Astrocyte of the cerebellum (primary cell): ENCODE measurements around the gene PTPRM.

Experiments used
- DNase-seq: peaks from one replicate; pipeline ENCODE4 v3.0.0-alpha.2; 2011; ENCODE audit warnings: low read depth
- H3K4me3 ChIP-seq: 2 replicates; pipeline ENCODE4 v1.5.1; 2011; ENCODE audit warnings: mild to moderate bottlenecking, low read depth, low read length, moderate library complexity
- in situ Hi-C: cut with HindIII; loops from 2 replicates; pipeline ENCODE4 v1.10.0; 2017; ENCODE audit warnings: low sequenced_read_pairs
- TF ChIP-seq, protein P1 (sequence below): IDR thresholded peaks from 2 replicates; pipeline ENCODE4 v1.5.1; 2012; ENCODE audit warnings: low read length, low read depth, moderate library complexity, mild to moderate bottlenecking; ENCODE audit errors: missing control alignments

Gene PTPRM

DNA sequence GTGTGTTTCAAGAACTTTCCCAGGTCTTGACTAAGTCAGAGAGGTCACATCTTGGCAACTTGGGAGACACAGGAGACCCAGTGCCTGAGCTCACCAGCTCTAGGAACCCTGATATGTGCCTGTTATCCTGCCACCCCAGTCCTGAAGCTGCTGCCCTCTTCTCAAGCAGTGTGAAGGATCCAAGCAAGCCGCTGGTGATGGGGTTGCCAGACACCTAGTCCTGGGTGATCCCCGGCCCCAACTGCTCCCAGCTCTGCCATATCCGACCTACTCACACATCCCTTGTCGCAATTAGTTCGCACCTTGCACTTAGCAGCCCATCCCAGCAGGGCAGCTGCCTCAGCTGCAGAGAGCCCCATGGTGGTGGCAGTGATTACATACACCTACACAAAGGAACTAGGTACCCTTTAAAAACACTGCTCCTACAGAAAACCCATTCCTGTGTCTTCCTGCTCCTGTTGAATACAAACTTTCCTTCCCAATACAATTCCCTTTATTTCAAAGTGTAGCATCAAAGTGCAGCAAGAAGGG, 794.9 kb downstream of the PTPRM start:
- in situ Hi-C loops: no loop called here
- no peak overlapping the region for H3K4me3 ChIP-seq
- no peak for DNase-seq
- TF ChIP-seq, protein P1, sequence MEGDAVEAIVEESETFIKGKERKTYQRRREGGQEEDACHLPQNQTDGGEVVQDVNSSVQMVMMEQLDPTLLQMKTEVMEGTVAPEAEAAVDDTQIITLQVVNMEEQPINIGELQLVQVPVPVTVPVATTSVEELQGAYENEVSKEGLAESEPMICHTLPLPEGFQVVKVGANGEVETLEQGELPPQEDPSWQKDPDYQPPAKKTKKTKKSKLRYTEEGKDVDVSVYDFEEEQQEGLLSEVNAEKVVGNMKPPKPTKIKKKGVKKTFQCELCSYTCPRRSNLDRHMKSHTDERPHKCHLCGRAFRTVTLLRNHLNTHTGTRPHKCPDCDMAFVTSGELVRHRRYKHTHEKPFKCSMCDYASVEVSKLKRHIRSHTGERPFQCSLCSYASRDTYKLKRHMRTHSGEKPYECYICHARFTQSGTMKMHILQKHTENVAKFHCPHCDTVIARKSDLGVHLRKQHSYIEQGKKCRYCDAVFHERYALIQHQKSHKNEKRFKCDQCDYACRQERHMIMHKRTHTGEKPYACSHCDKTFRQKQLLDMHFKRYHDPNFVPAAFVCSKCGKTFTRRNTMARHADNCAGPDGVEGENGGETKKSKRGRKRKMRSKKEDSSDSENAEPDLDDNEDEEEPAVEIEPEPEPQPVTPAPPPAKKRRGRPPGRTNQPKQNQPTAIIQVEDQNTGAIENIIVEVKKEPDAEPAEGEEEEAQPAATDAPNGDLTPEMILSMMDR: no peak

DNA sequence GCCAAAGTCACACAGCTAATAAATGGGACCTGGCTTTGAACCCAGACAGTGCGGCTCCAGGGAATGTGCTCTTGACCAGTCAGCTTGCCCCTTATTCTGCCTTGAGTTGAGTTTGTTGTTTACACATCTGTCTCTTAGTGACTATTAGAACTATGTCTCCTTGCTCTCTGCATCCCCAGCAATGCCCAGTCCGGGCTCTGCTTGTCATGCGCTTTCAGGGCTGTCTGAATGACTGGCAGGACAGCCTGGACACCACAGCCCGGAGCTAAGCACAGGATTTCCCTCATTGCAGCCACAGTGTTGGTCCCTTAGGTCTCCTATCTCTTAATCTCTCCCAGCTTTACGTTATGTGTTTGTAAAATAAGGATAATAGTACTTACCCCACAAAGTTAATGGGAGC, 795.7 kb downstream of the PTPRM start:
- no peak for DNase-seq
- in situ Hi-C loops: no loop called here
- TF ChIP-seq, protein P1: no peak

DNA sequence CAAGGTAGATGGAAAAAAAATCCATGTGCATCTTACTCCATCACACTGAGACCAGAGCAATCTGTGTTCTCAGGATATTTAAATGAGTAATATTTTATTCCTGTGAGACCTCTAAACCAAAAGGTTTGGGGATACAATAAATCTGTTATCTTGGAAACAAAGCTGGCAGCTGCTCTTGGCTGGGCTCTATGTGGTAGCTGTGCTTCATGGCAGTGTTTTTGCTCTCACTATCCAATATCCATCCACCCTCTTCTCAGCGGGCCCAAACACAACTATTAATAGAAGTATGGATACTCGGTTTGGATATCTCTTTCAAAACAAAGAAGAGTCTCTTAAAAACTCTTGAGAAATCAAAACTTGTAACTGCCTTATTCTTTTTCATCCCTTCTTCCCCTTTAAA, 797.3 kb downstream of the PTPRM start:
- no peak for DNase-seq
- in situ Hi-C loops: no loop called here
- H3K4me3 ChIP-seq: no peak overlapping the region
- TF ChIP-seq, protein P1: no peak

More for the DNA sequence above, 795.7 kb downstream of the PTPRM start:
- H3K4me3 ChIP-seq: no peak overlapping the region

DNA sequence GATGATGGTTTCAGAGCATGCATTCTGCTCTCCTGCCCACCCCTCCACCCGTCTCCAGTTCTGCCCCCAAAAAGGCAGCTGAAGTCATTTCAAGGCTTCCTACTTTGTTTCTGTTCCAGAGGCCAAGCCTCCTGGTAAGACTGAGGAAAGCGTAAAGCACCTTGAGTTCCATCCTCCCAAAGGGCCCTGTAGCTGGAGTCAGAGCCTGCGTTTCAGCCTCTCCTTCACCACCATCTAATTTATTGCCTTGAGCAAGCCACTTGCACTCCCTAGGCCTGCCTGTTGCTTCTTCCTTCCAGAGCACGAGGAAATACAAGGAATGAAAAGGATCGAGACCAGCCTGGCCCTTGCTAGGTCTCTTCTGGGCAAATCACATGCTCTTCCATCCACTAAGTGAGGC, 797.9 kb downstream of the PTPRM start:
- no peak overlapping the region for H3K4me3 ChIP-seq
- TF ChIP-seq, protein P1: no peak
- in situ Hi-C loops: no loop called here
- no peak for DNase-seq

DNA sequence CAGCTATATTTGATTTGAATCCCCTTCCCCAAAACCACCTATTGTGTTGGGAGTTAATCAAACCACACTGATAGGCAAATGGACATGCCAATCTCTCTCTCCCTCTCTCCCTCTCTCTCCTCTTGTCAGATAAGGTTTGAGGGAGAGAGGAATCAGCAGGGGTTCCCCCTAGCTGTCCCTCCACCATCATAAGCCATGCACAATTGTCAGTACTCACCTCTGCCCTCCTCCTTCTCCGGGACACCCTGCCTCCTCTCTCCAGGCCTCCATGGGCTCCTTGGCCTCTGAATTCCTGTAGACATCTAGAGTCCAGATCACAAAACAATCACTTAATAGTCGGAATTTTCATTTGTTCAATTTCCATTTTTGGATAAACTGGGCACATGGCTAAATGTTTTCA, 798.4 kb downstream of the PTPRM start:
- in situ Hi-C loops: no loop called here
- TF ChIP-seq, protein P1: no peak
- no peak for DNase-seq
- H3K4me3 ChIP-seq: no peak overlapping the region

DNA sequence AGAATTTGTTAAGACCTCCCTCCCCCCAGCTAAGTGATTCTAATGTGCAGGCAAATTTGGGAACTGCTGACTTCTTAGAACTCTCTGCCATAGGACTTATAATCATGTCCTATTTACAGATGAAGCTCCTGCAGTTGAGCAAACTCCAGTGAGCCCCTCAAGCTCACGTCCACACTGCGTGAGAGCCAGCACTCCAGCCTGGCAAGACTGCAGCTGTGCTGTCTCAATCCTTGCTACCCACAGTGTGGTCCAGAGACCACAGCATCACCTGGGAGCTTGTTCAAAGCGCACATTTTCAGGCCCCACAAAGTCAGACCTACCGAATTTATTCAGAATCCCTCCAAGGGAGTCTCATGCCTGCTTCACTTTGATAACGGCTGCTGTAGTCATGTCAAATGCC, 799.0 kb downstream of the PTPRM start:
- in situ Hi-C loops: no loop called here
- DNase-seq: no peak
- TF ChIP-seq, protein P1: no peak
- H3K4me3 ChIP-seq: no peak overlapping the region

DNA sequence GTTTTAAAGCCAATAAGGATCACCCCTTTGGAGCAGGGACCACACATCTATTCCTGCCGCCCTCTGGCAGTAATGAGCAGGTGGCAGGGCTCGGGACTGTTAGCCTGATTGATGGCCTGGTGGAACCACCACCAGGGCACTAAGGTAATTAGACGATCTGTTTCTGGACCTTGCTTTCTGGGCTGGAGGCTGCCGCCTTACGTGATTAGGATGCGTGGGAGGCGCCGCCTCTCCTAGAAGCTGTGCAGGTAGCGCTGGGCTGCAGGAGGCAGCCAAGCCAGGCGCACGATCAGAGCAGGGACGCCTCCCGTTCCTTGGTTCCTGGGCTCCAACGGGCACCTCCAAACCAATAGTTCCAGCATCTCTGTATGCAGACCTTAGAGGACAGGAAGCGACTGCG, 799.5 kb downstream of the PTPRM start:
- TF ChIP-seq, protein P1: no peak
- no peak overlapping the region for H3K4me3 ChIP-seq
- DNase-seq: no peak
- in situ Hi-C loops: no loop called here
